GM18505 (cell line): ENCODE measurements around the gene AASDH.
"Not testable (repeated sequence)": the region's sequence is repeated elsewhere in the genome, so short reads cannot be mapped to it uniquely, and the experiment has no call there.

ENCODE experiments used
- ATAC-seq: cut with Tn5 transposase; IDR thresholded peaks from one replicate; pipeline ENCODE4 v1.9.1; 2021; ENCODE audit not compliant: unreplicated experiment
- POLR2A ChIP-seq: IDR thresholded peaks from 4 replicates; pipeline ENCODE4 v1.6.1; 2011; ENCODE audit warnings: borderline replicate concordance; ENCODE audit not compliant: insufficient read depth, insufficient read length; ENCODE audit errors: extremely low read depth

The AASDH gene

GRCh38 chr4:56374956-56375355, 12.3 kb downstream of the AASDH start:
- no peak for TF ChIP-seq POLR2A
- ATAC-seq = no peak

GRCh38 chr4:56372774-56373173, 14.5 kb downstream of the AASDH start:
- TF ChIP-seq POLR2A = no peak
- no peak for ATAC-seq

- TF ChIP-seq POLR2A = no peak
- ATAC-seq = no peak
These were observed 15.7 kb downstream of the AASDH start for GRCh38 chr4:56371426-56372220.

- TF ChIP-seq POLR2A = no peak
- ATAC-seq = no peak
These were observed 16.9 kb downstream of the AASDH start for GRCh38 chr4:56370377-56370776.

GRCh38 chr4:56362981-56363380, 24.3 kb downstream of the AASDH start:
- not testable (repeated sequence) for ATAC-seq

GRCh38 chr4:56360071-56360470, 27.2 kb downstream of the AASDH start:
- TF ChIP-seq POLR2A = no peak
- ATAC-seq = no peak

- ATAC-seq = no peak
- TF ChIP-seq POLR2A = no peak
These were observed 30.6 kb downstream of the AASDH start for GRCh38 chr4:56356650-56357049.

GRCh38 chr4:56348576-56348975, 38.7 kb downstream of the AASDH start:
- TF ChIP-seq POLR2A = no peak
- ATAC-seq = no peak

GRCh38 chr4:56345458-56345857, 41.8 kb downstream of the AASDH start:
- no peak for ATAC-seq
- no peak for TF ChIP-seq POLR2A

GRCh38 chr4:56342746-56343145, 44.5 kb downstream of the AASDH start:
- ATAC-seq = no peak
- no peak for TF ChIP-seq POLR2A

- no peak for ATAC-seq
- no peak for TF ChIP-seq POLR2A
These were observed 56.6 kb downstream of the AASDH start for GRCh38 chr4:56330691-56331090.

GRCh38 chr4:56326363-56326762, 60.9 kb downstream of the AASDH start:
- no peak for ATAC-seq

GRCh38 chr4:56324011-56324610, 63.2 kb downstream of the AASDH start:
- TF ChIP-seq POLR2A = no peak
- no peak for ATAC-seq

More at GRCh38 chr4:56326363-56326762, 60.9 kb downstream of the AASDH start:
- no peak for TF ChIP-seq POLR2A

GRCh38 chr4:56323327-56323726, 64.0 kb downstream of the AASDH start:
- no peak for ATAC-seq
- no peak for TF ChIP-seq POLR2A
